ENCODE results near the gene SELENOS. TPM values are rescaled to one million over a fixed set of nuclear protein-coding genes. Genes with fewer than 3 reads are reported as not detected.

The SELENOS gene
- total RNA-seq, 2 donors from 2014 or later = 134 to 142 TPM

DNA sequence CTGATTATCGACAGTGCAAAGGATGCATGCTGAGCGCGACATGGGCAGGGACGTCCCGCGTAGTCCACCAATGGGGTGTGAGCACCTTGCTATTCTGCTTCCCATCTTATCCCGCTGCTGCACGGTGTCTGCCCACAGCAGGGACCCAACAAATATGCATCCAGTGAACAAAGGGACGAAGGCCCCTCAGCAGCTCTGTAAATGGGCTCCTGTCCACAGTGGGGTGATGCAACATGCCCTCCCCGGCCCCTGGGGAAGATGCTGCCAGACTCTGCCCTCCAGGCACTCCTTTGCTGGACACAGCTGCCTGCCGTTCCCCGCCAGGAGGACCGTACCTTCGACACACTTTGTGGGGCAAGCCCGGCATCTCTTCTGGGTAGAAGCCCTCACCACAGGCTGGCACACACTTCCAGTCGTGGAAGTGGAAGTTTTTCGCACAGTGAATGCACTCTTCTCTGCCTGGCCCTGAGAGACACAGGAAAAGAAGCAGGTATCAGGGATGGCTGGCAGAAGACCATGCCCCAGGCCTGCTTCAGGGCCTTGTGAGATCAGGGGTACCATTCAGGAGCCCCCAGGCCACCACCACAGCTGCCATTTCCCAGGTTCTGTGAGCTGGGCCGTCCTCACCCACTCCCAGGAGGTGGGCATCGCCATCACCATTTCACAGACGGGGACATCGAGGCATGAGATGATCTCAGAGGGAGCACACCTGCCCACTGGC, 35.9 kb upstream of the SELENOS start:
- no peak for DNase-seq
- intact Hi-C loops (cut with DNase I, micrococcal nuclease) = no loop called here
- no peak for ATAC-seq

DNA sequence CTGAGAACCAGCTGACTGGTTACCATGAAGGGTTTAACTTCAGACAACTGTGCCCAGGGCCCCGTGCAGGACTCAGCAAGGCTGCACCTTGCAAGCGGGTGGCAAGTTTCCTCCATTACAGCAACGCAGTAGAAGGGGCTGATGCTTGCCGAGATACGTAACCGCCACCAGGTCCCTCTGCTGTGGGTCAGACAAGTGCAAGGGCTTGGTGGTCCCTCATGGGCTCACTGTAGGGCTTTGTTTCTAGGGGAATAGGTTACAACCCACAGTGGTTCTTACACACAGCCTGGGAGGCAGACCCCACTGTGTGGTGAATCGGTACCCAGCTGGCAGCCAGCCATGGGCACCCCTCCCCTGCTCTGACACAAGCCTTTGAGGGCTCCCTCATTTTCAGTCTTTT, 33.2 kb upstream of the SELENOS start:
- DNase-seq = no peak
- ATAC-seq = no peak
- intact Hi-C loops (cut with DNase I, micrococcal nuclease) = no loop called here

DNA sequence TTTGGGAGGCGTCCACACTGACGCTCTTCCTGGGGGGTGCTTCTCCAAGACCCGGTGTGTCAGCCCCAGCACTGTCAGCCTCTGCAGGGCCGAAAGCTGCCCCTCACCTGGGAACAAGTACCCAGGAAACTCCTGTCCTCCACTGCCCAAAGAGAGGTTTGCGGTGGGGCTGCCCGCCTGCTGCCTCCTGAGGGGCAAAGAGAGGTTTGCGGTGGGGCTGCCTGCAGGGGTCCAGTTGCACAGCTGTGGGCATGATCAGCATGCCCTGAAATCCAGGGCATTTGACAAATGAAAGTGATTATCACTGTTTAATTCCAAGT, 32.8 kb upstream of the SELENOS start:
- ATAC-seq = no peak
- peak in 1 of 2 donors; percentile 0 for DNase-seq
- intact Hi-C loops (cut with DNase I, micrococcal nuclease) = no loop called here

DNA sequence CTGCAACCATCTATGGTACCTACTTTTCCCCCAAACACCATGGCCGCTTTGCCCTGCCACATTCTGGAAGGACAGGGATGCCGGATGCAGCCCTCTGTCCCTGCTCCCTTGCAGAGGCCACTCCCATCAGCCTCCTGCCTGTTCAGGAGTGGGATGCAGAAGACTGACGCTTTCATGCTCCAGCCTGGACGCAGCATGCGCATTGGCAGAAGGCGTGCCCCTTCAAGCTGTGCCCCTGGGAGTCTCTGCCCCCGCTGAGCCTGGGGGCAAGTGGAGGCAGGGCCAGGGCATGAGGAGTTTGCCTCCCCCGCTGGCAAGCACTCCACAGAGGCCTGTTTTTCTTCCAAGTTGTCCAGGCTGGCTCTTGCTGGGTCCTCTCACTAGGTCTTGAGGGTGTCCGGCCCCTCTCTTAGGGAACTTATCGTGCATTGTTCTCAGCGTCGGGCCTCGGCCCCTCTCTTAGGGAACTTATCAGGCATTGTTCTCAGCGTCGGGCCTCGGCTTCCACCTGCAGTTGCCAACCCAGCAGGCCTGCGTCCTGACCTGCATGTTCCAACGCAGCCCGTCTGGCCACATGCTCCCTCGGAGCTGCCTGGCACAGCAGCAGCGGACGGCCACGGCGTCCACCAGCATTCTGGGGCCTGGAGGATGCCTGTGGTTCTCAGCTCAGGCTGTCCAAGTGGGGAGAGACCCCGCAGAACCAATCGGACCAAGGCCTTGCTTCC, 32.3 kb upstream of the SELENOS start:
- ATAC-seq = no peak
- intact Hi-C loops (cut with DNase I, micrococcal nuclease) = no loop called here
- DNase-seq = peak in 1 of 2 donors; percentile 2

DNA sequence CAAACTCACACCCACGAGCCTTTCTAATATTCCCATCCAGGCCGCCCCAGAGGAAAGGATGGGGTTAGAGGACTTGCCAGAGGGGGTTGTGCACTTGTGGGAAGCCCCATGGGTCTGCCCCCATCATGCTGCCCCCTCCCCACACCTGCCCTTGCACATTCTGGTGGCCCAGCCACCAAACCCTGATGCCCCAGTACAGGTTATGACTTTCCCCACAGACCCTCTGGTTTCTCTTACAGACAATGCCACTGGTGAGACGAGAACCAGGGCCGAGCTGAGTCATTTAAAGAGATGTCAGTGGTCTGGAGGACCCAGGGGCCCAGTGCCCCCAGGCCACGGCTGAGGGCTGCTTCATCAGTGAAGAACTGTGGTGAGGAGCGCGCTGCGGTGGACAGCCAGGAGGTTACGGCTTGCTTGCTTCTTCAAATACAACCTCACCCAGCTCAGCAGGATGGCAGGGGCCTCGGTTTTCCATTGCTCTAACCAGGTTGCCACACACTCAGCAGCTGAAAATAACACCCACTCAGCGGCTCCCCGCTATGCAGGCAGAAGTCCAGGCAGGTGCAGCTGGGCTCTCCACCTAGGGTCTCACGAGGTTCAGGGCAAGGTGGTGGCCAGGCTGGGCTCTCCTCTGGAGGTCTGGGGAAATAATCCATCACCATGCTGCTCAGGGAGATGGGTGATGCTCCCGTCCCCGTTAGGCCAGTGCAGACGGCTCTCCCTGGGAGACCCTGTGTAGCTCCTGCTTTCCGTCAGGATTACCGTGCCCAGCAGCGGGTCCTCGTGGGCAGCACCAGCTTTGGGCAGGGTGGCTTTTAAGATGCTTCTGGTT, 31.5 kb upstream of the SELENOS start:
- ATAC-seq = no peak
- intact Hi-C loops (cut with DNase I, micrococcal nuclease) = no loop called here
- peak in 1 of 2 donors; percentile 2 for DNase-seq

DNA sequence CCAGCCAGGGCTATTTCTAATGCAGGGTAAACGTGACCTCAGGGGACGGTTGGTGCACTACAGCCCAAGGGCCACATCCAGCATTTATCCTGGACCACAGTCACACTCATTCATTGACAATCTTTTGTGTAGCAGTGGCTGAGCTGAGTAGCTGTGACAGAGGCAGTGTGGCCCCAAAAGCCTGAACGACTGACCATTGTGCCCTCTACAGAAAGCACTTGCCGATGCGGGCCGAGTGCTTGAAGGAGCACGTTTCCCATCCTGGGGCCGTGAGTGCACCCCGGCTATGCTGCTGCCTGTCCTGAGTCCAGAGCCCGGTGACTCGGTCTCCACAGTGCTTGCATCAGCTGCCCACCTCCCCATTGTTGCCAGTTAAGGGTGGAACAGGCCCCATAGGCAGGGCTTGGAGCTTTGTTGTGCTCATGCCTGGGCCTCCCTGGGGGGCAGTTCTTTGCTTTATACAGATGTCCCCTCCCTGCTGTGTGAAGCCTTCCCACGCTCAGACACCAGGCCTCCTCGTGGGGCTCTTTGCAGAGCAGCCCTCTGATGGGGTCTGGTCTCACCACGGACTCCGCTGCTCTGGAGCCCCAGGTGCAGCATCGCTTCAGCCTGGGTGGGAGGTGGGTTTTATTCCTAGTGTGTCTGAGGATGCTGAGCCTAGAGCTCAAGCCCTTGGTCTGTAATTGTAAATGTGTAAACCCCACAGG, 30.8 kb upstream of the SELENOS start:
- peak in 1 of 2 donors; percentile 1 for DNase-seq
- peak; percentile 7 for ATAC-seq
- intact Hi-C loops (cut with DNase I, micrococcal nuclease) = no loop called here

DNA sequence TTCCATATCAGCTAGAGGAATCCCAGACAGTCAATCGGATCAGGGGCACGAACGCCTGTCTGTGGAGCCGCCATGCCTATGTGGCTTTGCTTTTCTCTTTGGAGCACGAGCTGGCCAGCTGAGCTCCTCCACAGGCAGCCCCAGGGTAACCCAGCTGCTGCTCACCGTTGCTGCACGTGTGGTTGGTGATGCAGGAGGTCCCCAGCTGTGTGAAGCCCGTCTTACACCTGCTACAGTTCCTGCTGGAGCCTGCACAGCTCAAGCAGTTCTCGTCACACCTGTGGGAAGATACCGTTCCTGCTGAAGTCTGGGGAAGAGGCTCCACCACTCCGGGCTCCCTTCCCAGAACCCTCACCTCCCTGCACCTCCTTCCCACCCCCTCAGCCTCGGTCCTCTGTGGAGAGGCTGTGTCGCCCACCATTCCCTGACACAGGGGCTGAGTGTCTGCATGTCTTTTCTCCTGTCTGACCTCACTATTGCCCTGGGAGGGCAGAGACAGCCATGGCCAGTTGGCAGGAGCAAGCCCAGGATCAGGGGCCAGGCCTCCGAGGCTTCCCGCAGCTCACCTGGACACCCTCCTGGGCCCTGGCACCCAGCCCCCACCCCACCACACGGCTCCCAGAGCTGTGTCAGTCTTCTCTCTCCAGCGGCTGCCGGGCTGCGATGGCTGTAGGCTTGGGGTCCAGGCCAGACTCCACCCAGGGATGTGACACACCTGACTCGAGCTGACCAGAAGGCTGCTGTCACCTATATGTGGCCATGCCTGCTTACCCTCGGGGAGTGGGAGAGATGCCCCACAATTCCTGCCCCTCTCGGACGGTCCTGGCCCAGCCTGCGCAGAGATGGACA, 30.0 kb upstream of the SELENOS start:
- peak in 1 of 2 donors; percentile 3 for DNase-seq
- ATAC-seq = peak; percentile 7
- intact Hi-C loops (cut with DNase I, micrococcal nuclease) = no loop called here

DNA sequence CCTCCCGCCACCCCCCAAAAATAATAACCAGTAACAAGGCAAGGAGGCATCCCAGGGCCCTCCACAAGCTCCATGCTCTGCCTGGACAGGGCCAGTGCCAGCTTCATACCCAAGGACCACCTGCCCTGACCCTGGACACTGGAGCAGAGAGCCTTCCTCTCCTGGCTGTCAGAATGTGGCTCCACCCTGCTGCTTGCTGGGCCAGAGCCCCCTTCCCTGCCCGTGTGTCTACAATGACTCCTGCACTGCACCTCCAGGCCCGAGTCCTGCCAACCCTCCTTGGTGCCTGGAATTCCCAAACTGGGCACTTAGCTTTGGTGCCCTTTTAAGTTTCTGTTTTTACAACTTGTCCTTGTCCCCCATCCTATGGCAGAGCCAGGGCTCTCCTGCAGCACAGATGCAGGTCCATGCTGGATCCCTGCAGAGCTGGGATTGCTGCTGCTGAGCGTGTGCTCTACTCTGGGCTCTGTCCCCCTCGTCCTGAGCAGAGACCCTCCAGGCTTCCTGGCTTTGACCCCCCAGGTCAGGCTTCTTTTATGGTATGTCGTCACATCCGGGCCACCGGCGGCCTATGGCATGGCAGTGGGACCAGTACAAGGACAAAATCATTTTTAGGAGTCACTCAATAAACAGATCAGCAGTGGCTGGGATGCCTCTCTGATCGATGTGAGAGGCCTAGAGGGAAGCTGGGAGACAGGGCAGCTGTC, 29.2 kb upstream of the SELENOS start:
- intact Hi-C loops (cut with DNase I, micrococcal nuclease) = no loop called here
- ATAC-seq = no peak
- peak in 1 of 2 donors; percentile 1 for DNase-seq

DNA sequence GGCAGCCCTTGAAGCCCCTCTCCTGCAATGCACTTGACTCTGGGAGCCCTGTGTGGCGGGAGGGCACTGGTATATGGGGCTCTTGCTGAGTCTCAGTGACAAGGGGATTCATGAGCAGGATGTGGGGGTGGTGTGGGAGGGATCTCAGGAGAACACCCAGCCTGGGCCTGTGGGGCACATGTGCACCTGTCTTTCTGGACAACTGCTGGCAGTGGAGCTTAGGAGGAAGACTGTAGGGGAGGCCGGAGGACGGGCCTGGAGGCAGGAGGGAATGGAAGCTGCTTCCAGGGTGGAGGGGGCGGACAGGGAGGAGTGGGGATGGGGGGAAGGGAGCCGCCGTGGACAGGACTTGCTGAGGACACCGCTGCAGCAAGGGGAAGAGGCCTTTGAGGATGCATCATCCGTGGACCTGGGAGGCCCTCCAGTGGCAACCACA, 28.6 kb upstream of the SELENOS start:
- ATAC-seq (no peak), DNase-seq (no peak)
- intact Hi-C loops (cut with DNase I, micrococcal nuclease) = no loop called here

DNA sequence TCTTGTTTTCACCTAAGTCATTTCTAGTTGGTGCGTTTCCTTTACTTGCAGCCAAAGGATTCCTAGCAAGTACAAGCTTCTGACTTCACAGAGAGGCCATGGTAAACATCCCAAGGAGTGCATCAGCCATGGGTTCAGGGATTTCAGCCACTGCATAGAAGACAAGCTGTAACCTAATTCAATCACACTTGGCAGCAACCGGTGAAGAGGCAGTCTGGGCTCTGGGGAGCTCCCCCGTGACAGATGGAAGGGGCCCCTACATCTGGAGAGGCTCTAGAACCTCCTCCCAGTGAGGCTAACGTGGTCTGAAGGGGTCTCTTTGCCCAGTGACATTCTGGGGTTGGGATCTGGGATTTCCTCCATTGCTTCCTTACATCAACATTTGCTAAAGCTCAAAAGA, 26.1 kb upstream of the SELENOS start:
- intact Hi-C loops (cut with DNase I, micrococcal nuclease) = loop anchor here in 1 of 2 donors (5.0 kb wide), 1 partner anchor 199 kb away; no protein-coding TSS in a partner anchor
- ATAC-seq = no peak
- no peak for DNase-seq

DNA sequence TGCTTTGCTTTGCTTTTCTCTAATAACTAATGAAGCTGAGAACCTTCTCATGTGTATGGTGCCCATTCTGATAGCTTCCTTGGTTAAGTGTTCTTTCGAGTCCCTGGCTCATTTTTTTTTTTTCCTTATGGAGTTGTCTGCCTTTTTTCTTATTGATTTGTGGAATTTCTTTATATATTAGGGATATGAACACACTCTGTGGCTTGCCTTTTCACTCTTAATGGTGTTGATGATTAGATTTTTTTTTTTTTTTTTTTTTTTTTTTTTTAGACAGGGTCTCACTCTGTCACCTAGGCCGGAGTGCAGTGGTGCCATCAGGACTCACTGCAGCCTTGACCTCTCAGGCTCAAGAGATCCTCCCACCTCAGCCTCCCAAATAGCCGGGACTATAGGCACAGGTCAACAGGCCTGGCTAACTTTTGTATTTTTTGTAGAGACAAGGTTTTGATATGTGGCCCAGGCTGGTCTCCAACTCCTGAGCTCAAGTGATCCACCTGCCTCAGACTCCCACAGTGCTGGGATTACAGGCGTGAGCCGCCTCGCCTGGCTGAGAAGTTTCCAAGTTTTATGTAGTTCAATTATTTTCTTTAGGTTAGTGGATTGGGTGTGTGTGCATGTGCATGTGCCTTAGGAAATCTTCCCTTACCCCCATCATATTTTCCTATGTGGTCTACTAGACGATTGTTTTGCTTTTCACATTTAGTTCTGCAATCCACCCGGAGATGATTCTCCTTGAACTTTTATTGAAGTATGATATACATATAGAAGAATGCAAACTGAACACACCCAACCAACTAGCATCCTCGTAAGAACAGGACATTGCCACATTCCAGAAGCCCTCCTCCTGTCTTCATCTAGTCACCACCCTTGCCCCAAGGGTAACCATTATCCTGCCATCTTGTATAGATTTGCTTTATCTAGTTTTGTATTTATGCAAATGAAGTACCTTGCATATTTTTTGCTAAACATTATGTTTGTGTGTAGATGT, 19.4 kb upstream of the SELENOS start:
- intact Hi-C loops (cut with DNase I, micrococcal nuclease) = loop anchor here in 1 of 2 donors (5.0 kb wide), 1 partner anchor 346 kb away; no protein-coding TSS in a partner anchor
- peak; percentile 14 for ATAC-seq

DNA sequence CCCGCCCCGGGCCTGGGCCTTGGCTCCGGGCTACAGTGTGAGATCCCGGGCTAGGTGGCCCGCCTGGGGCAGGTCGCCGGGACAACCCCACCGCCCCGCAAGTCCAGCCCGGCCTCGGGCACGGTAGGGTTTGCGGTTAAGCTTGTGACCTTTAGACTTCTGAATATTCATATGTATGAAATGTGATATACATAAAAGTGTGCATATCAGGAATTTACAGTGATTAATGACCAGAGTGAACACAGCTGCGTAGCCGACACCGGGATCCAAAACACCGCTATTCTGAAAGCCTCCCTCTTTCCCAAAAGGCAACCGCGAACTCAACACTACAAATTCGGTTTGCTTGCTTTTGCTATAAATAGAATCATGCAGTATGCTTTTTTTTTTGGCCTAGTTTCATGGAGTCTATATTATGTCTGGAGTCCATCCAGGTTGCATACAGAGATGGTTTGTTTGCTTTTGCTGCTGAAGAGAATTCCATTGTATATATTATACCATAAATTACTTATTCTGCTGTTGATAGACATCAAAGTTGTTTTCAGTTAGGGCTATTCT, 18.4 kb upstream of the SELENOS start:
- ATAC-seq (peak; percentile 56), DNase-seq (no peak)
- intact Hi-C loops (cut with DNase I, micrococcal nuclease) = loop anchor here in 1 of 2 donors (5.0 kb wide), 1 partner anchor 347 kb away; no protein-coding TSS in a partner anchor

More for the DNA sequence above, 19.4 kb upstream of the SELENOS start:
- no peak for DNase-seq

DNA sequence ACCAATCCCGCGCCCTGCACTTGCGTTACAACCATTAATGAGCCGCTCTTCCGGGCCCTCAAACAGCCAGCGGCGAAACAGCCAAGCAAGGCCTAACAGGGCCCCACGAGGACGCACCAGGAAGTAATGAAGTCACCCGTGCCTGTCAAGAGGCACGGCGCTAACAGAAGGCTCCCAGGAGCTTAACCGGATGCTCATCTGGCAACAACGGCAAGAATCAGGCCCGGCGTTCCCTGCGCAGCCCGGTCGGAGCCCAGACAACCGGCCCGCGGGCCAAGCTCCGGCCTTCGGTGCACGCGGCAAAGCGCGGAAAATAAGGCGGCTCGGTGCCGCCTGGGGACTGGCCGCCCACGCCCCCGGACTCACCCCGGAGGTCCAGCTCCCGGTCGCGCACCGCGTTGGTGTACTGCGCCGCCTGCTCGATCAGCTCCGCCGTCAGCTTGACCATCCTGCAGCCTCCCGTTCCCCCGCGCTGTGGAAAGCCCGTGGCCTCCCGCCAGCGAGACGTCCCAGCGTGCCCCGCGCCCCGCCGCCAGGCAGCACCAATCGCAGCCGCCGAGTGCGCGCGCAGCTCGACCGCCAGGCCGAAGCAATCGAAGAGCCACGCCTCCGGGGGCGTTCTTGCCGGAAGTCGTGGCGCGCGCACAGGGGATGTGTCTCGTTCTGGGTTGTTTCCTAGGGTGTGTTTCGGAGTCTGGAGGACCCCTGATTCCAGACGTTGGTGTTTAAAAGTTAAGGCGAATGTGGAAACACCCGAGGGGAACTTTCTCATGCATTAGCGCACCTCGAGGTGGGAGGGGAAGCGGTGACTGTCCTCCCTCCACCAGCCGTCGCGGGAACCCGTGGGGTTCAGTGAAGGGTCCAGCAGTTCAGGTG, 17.7 kb upstream of the SELENOS start, which contains the start of gene SNRPA1:
Gene SNRPA1 (minus strand): TSS at position 518 of the 876 bp plus-strand sequence. CDS start 70 bp downstream, at position 448.
- intact Hi-C loops (cut with DNase I, micrococcal nuclease) = loop anchor here in 1 of 2 donors (5.0 kb wide), 1 partner anchor 347 kb away; no protein-coding TSS in a partner anchor
- DNase-seq (peak; percentile 98 to 100), ATAC-seq (peak; percentile 86)

DNA sequence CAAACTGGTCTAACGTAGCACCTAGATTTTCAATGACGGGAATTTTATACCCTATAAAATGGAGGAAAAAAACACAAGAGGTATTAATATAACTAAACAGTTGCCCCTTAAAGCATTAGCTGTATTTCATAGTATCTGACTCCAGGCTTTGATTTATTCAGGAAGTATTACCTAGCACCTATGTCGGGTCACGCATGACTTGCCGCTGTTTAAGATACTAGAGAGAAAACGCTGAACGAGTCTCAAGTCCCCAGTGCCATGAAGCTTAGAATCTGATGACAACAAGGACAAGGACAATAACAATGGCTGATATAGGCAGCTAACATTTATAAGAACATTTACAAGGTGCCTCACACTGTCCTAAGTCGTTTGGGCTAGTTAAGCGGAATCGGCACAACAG, 15.8 kb upstream of the SELENOS start:
- ATAC-seq (no peak), DNase-seq (no peak)
- intact Hi-C loops (cut with DNase I, micrococcal nuclease) = no loop called here

All from left colon (tissue), 2 donors.